ENCODE measurements around the gene DNAH8.

Gene DNAH8

GRCh38 chr6:39049575-39050283 is 334.6 kb downstream of the DNAH8 start:
- no peaks in the 10 kb centered on the region for H3K36me3 ChIP-seq (ENCODE audit: insufficient read depth, low read length)
- no peak overlapping the region for H3K9ac ChIP-seq (ENCODE audit: low read length)
- no peak overlapping the region for H3K4me3 ChIP-seq (ENCODE audit: low read depth in 1 of 2, low read length in 2 of 2)
- H3K9me3 ChIP-seq (ENCODE audit: low read length), result no peaks in the 10 kb centered on the region
- H3K27ac ChIP-seq (ENCODE audit: low read depth, low read length), result no peak overlapping the region
- H3K27me3 ChIP-seq (ENCODE audit: control insufficient read depth in 1 of 2, insufficient read depth in 2 of 2, low read length in 2 of 2), result peaks cover 16 to 33% of the 10 kb centered on the region in 2 donors
- H3K4me1 ChIP-seq (ENCODE audit: insufficient read depth, low read length), result no peaks in the 10 kb centered on the region

DNA sequence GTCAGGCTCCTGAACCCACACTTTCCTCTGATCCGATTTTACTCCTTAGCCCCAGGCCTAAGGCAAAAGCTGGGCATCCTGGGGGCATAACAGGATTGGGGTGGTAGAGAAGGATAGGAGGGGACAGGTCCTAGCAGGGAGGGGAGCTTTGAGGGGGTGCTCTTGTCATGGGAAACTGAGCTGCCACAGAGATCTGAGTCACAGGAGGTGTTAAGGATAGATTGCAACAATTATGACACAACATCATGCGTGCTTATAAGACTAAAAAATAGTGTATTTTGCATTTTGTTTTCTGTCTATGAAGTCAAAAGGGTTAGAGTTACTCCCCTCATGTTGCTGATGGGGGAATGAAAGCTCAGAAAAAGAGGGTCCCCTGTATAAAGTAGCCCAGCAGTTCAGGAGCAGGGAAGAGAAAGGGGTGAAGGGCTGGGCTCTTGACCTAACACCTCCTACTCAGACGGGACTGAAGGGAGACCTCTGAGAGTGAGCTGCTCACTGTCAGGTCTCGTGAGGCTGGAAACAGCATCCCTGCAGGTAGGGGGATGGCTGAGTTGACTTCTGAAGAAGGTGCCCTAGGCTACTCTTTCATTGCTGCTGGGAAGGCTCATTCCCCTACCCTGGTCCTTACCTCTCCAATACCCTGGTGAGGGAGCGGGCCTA is 335.5 kb downstream of the DNAH8 start:
- Histone ChIP-seq H3K36me3 (ENCODE audit: insufficient read depth, low read length) (no peaks in the 10 kb centered on the region), H3K4me1 (ENCODE audit: insufficient read depth, low read length) (no peaks in the 10 kb centered on the region), H3K4me3 (ENCODE audit: low read depth in 1 of 2, low read length in 2 of 2) (no peak overlapping the region), H3K27me3 (ENCODE audit: control insufficient read depth in 1 of 2, insufficient read depth in 2 of 2, low read length in 2 of 2) (peaks cover 16 to 33% of the 10 kb centered on the region in 2 donors), H3K27ac (ENCODE audit: low read depth, low read length) (no peak overlapping the region), H3K9me3 (ENCODE audit: low read length) (no peaks in the 10 kb centered on the region), H3K9ac (ENCODE audit: low read length) (no peak overlapping the region)

DNA sequence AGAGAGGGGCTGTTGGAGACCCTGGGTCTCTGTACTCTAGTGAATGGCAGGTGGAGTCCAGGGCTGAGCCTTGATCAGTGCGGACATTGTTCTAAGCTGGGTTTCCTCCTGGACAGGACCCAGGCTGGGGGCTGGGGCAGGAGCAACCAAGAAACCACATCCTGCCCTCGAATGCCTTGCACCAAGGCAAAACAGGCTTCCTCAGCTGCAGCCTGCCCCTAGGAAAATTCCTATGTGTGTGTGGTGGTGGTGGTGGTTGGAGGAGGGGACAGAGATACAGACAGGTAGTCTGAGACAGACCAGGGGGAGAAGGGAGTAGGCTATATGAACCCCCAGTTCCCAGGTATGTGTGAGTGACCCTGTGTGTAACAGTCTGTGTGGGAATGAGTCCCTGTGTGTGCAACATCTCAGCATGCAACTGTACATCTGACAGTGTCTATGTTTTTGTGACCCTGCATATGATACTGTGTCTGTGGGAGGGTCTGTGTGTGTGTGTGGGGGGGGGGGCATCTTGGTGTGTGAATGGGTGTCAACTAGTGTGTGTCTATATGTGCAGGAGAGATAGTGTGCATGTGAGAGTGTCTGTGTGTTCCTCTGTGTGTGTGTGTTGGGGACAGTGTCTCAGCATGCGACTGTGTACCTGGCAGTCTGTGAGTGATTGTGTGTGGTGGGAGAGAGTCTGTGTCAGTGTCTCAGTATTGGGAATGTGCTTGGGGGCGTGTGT is 336.4 kb downstream of the DNAH8 start:
- H3K4me1 ChIP-seq (ENCODE audit: insufficient read depth, low read length), result no peaks in the 10 kb centered on the region
- H3K4me3 ChIP-seq (ENCODE audit: low read depth in 1 of 2, low read length in 2 of 2), result no peak overlapping the region
- no peak overlapping the region for H3K9ac ChIP-seq (ENCODE audit: low read length)
- H3K36me3 ChIP-seq (ENCODE audit: insufficient read depth, low read length), result no peaks in the 10 kb centered on the region
- no peaks in the 10 kb centered on the region for H3K9me3 ChIP-seq (ENCODE audit: low read length)
- H3K27me3 ChIP-seq (ENCODE audit: control insufficient read depth in 1 of 2, insufficient read depth in 2 of 2, low read length in 2 of 2), result peaks cover 16 to 33% of the 10 kb centered on the region in 2 donors
- no peak overlapping the region for H3K27ac ChIP-seq (ENCODE audit: low read depth, low read length)

- H3K36me3 ChIP-seq (ENCODE audit: insufficient read depth, low read length), result no peaks in the 10 kb centered on the region
- H3K9ac ChIP-seq (ENCODE audit: low read length), result no peak overlapping the region
- no peaks in the 10 kb centered on the region for H3K4me1 ChIP-seq (ENCODE audit: insufficient read depth, low read length)
- H3K27me3 ChIP-seq (ENCODE audit: control insufficient read depth in 1 of 2, insufficient read depth in 2 of 2, low read length in 2 of 2), result peaks cover 16 to 21% of the 10 kb centered on the region in 2 donors
- no peaks in the 10 kb centered on the region for H3K9me3 ChIP-seq (ENCODE audit: low read length)
- no peak overlapping the region for H3K27ac ChIP-seq (ENCODE audit: low read depth, low read length)
- no peak overlapping the region for H3K4me3 ChIP-seq (ENCODE audit: low read depth in 1 of 2, low read length in 2 of 2)
Measured at GRCh38 chr6:39053016-39053624, 338.0 kb downstream of the DNAH8 start.

GRCh38 chr6:39053854-39054576 is 338.9 kb downstream of the DNAH8 start:
- Histone ChIP-seq H3K27me3 (ENCODE audit: control insufficient read depth in 1 of 2, insufficient read depth in 2 of 2, low read length in 2 of 2) (peaks cover 14 to 15% of the 10 kb centered on the region in 2 donors), H3K4me1 (ENCODE audit: insufficient read depth, low read length) (no peaks in the 10 kb centered on the region), H3K27ac (ENCODE audit: low read depth, low read length) (no peak overlapping the region), H3K9me3 (ENCODE audit: low read length) (no peaks in the 10 kb centered on the region), H3K36me3 (ENCODE audit: insufficient read depth, low read length) (no peaks in the 10 kb centered on the region), H3K4me3 (ENCODE audit: low read depth in 1 of 2, low read length in 2 of 2) (no peak overlapping the region), H3K9ac (ENCODE audit: low read length) (no peak overlapping the region)

GRCh38 chr6:39054577-39055142 is 339.5 kb downstream of the DNAH8 start:
- H3K9me3 ChIP-seq (ENCODE audit: low read length), result no peaks in the 10 kb centered on the region
- H3K27ac ChIP-seq (ENCODE audit: low read depth, low read length), result no peak overlapping the region
- no peak overlapping the region for H3K4me3 ChIP-seq (ENCODE audit: low read depth in 1 of 2, low read length in 2 of 2)
- H3K27me3 ChIP-seq (ENCODE audit: control insufficient read depth in 1 of 2, insufficient read depth in 2 of 2, low read length in 2 of 2), result peaks cover 8 to 11% of the 10 kb centered on the region in 2 donors
- no peaks in the 10 kb centered on the region for H3K36me3 ChIP-seq (ENCODE audit: insufficient read depth, low read length)
- no peak overlapping the region for H3K9ac ChIP-seq (ENCODE audit: low read length)
- H3K4me1 ChIP-seq (ENCODE audit: insufficient read depth, low read length), result no peaks in the 10 kb centered on the region

DNA sequence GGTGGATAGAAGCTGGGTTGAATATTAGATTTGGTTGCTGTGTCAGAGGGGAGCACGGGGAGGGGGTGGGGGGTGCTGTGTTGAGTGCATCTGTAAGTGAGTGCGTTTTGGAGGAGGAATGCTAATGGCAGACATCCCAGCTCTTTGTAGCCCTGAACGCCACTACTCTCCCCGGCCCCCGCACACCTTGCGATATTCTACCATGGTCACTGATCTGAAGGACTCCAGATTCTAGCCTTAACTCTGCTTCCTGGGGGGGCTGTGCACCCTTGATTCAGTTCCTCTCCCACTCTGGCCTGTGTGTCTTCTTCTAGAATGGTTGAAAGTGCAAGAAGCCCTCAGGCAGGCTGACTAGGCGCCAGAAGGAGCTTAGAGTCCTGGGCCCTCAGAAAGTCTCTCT is 340.6 kb downstream of the DNAH8 start:
- peaks cover 0 to 8% of the 10 kb centered on the region in 2 donors for H3K27me3 ChIP-seq (ENCODE audit: control insufficient read depth in 1 of 2, insufficient read depth in 2 of 2, low read length in 2 of 2)

DNA sequence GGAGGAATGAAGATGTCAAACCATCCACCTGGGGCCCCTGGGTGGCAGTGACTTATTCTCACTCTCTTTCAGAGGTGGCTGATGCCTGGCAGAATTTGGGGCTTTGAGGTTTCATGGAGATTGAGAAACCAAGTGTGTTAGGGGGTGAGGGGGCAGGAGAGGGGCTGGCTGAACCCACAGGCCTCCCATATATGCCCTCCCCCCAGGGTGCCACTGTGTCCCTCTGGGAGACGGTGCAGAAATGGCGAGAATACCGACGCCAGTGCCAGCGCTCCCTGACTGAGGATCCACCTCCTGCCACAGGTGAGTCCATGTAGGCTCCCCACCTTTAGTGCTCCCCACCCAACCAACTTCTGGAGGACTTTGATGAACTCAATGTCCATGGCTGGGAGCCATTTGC is 341.1 kb downstream of the DNAH8 start:
- Histone ChIP-seq H3K4me1 (ENCODE audit: insufficient read depth, low read length) (no peaks in the 10 kb centered on the region), H3K27me3 (ENCODE audit: control insufficient read depth in 1 of 2, insufficient read depth in 2 of 2, low read length in 2 of 2) (peaks cover 0 to 8% of the 10 kb centered on the region in 2 donors), H3K36me3 (ENCODE audit: insufficient read depth, low read length) (no peaks in the 10 kb centered on the region), H3K9ac (ENCODE audit: low read length) (no peak overlapping the region), H3K9me3 (ENCODE audit: low read length) (no peaks in the 10 kb centered on the region), H3K27ac (ENCODE audit: low read depth, low read length) (no peak overlapping the region), H3K4me3 (ENCODE audit: low read depth in 1 of 2, low read length in 2 of 2) (no peak overlapping the region)

More for the DNA sequence above, 340.6 kb downstream of the DNAH8 start:
- H3K9me3 ChIP-seq (ENCODE audit: low read length), result no peaks in the 10 kb centered on the region
- no peak overlapping the region for H3K27ac ChIP-seq (ENCODE audit: low read depth, low read length)
- H3K9ac ChIP-seq (ENCODE audit: low read length), result no peak overlapping the region
- H3K36me3 ChIP-seq (ENCODE audit: insufficient read depth, low read length), result no peaks in the 10 kb centered on the region
- H3K4me3 ChIP-seq (ENCODE audit: low read depth in 1 of 2, low read length in 2 of 2), result no peak overlapping the region
- no peaks in the 10 kb centered on the region for H3K4me1 ChIP-seq (ENCODE audit: insufficient read depth, low read length)

- Histone ChIP-seq H3K9ac (ENCODE audit: low read length) (no peak overlapping the region), H3K9me3 (ENCODE audit: low read length) (no peaks in the 10 kb centered on the region), H3K27me3 (ENCODE audit: control insufficient read depth in 1 of 2, insufficient read depth in 2 of 2, low read length in 2 of 2) (peaks cover 0 to 8% of the 10 kb centered on the region in 2 donors), H3K36me3 (ENCODE audit: insufficient read depth, low read length) (no peaks in the 10 kb centered on the region), H3K4me3 (ENCODE audit: low read depth in 1 of 2, low read length in 2 of 2) (no peak overlapping the region), H3K4me1 (ENCODE audit: insufficient read depth, low read length) (no peaks in the 10 kb centered on the region), H3K27ac (ENCODE audit: low read depth, low read length) (no peak overlapping the region)
Measured at GRCh38 chr6:39056681-39057080, 341.6 kb downstream of the DNAH8 start.

GRCh38 chr6:39057251-39058155 is 342.4 kb downstream of the DNAH8 start:
- H3K4me3 ChIP-seq (ENCODE audit: low read depth in 1 of 2, low read length in 2 of 2), result no peak overlapping the region
- no peaks in the 10 kb centered on the region for H3K9me3 ChIP-seq (ENCODE audit: low read length)
- no peaks in the 10 kb centered on the region for H3K36me3 ChIP-seq (ENCODE audit: insufficient read depth, low read length)
- H3K27me3 ChIP-seq (ENCODE audit: control insufficient read depth in 1 of 2, insufficient read depth in 2 of 2, low read length in 2 of 2), result peaks cover 0 to 8% of the 10 kb centered on the region in 2 donors
- no peaks in the 10 kb centered on the region for H3K4me1 ChIP-seq (ENCODE audit: insufficient read depth, low read length)
- no peak overlapping the region for H3K27ac ChIP-seq (ENCODE audit: low read depth, low read length)
- H3K9ac ChIP-seq (ENCODE audit: low read length), result no peak overlapping the region

Measured in muscle layer of colon (tissue), 2 donors.